ENCODE data around the gene GRAMD1A. TPM values are rescaled to one million over a fixed set of nuclear protein-coding genes. Genes with fewer than 3 reads are reported as not detected.
A peak's percentile ranks its signal among the peaks of the same experiment; 100 is the strongest.
"Not testable (repeated sequence)": the region's sequence is repeated elsewhere in the genome, so short reads cannot be mapped to it uniquely, and the experiment has no call there.

The GRAMD1A gene
- total RNA-seq, 4 donors from 2014 or later: 4.6 to 23.3 (median 8.8) TPM

DNA sequence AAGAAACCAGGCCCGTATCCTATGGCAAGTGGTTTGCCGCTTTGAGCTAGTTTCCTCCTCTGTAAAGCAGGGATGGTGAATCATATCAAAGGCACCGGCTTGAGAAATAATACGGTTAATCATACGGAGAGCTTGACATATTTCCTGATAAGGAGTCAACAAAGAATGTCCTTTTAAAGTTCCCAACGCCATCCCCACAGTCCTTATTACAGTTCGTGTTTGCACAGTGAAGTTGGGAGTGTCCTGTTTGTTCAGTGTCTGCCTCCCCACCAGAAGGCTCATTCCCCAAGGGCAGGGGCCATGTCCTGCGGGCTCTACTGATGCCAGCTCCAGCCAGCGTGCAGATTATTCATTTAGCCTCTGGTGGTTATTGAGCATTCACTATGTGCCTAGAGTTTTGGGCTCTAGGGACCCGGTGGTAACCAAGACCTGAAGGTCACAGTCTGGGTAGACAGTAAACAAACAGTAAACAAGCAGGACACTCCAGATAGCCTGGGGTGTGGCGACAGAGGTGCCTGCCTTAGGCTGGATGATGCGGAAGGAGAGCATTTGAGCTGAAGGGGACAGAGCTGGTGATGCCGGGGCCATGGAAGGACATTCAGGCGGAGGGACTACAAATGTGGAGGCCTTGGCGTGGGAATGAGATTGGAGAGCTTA is 6.3 kb downstream of the GRAMD1A start:
- H3K27ac ChIP-seq: peak overlapping the region in 2 of 4 donors; percentile 58 to 59
- peaks cover 0 to 75% (median 25%) of the 10 kb centered on the region in 3 donors for H3K4me1 ChIP-seq
- H3K9me3 ChIP-seq: no peaks in the 10 kb centered on the region
- H3K27me3 ChIP-seq: no peaks in the 10 kb centered on the region
- H3K4me3 ChIP-seq: no peak overlapping the region
- DNase-seq: no peak
- TF ChIP-seq POLR2A (IDR thresholded peaks at IDR 0.05) (no peak), CTCF (IDR thresholded peaks at IDR 0.05) (no peak)
- intact Hi-C loops (cut with DNase I): no loop called here
- 66 to 68% methylated on average over 13 to 15 of the region's 15 CpGs for WGBS, 2 donors
- peaks cover 4 to 35% (median 18%) of the 10 kb centered on the region in 3 donors for H3K36me3 ChIP-seq

DNA sequence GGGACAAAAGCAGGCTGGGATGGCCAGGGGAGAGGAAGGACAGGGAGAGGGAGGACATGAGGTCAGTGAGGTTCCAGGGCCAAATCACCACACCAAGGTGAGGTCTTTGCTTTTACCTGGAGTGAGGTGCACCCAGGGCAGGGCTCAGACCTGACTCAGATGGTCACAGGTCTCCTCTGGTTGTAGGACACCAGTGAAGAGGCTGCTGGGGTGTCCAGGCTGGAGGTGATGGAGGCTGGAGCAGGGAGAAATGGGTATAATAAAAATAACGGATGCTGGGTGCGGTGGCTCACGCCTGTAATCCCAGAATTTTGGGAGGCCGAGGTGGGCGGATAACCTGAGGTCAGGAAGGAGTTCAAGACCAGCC is 6.9 kb downstream of the GRAMD1A start:
- H3K9me3 ChIP-seq: no peaks in the 10 kb centered on the region
- H3K27ac ChIP-seq: peak overlapping the region in 2 of 4 donors; percentile 55 to 59
- WGBS, 2 donors: 93 to 96% methylated on average over 5 of the region's 5 CpGs
- H3K27me3 ChIP-seq: no peaks in the 10 kb centered on the region
- no peak for TF ChIP-seq CTCF (IDR thresholded peaks at IDR 0.05)
- no peak for TF ChIP-seq POLR2A (IDR thresholded peaks at IDR 0.05)
- H3K4me1 ChIP-seq: peaks cover 0 to 75% (median 20%) of the 10 kb centered on the region in 3 donors
- no peak for DNase-seq
- intact Hi-C loops (cut with DNase I): no loop called here
- H3K36me3 ChIP-seq: peaks cover 4 to 40% (median 18%) of the 10 kb centered on the region in 3 donors
- no peak overlapping the region for H3K4me3 ChIP-seq

DNA sequence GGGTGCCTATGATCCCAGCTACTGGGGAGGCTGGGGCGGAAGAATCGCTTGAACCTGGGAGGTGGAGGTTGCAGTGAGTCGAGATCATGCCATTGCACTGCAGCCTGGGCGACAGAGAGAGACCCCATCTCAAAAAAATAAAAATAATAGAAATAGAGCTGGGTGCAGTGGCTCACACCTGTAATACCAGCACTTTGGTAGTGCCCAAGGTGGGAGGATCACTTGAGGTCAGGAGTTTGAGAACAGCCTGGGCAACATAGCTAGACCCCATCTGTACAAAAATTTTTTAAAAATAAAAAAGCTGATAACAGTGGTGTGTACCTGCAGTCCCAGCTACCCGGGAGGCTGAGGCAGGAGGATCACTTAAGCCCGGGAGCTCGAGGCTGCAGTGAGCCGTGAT is 7.3 kb downstream of the GRAMD1A start:
- peaks cover under 1 to 75% (median 18%) of the 10 kb centered on the region in 3 donors for H3K4me1 ChIP-seq
- H3K9me3 ChIP-seq; H3K4me3 ChIP-seq; DNase-seq; H3K27me3 ChIP-seq; intact Hi-C loops (cut with DNase I): not testable (repeated sequence)
- WGBS, 2 donors: 96% methylated on average over 8 of the region's 8 CpGs
- peaks cover 4 to 41% (median 18%) of the 10 kb centered on the region in 3 donors for H3K36me3 ChIP-seq
- peak overlapping the region in 2 of 4 donors; percentile 12 to 59 for H3K27ac ChIP-seq

DNA sequence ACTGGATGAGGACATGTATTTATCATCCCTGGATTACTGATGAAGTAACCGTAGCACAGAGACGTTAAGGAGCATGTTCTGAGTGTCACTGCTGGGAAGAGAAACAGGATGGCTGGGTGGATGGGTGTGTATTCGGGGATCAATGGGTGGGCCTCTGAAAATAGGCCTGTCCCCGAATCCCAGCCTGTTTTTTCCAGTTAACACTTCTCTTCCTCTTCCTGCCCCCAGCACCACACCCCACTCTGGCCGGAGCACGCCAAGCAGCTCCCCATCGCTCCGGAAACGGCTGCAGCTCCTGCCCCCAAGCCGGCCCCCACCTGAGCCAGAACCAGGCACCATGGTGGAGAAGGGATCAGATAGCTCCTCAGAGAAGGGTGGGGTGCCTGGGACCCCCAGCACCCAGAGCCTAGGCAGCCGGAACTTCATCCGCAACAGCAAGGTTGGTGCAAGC is 8.8 kb downstream of the GRAMD1A start:
- 53 to 62% methylated on average over 4 to 5 of the region's 12 CpGs for WGBS, 2 donors
- Histone ChIP-seq H3K4me3 (no peak overlapping the region), H3K36me3 (peaks cover 4 to 46% (median 18%) of the 10 kb centered on the region in 3 donors), H3K27ac (peak overlapping the region in 3 of 4 donors; percentile 11 to 62 (median 12)), H3K27me3 (no peaks in the 10 kb centered on the region), H3K4me1 (peaks cover 14 to 75% (median 19%) of the 10 kb centered on the region in 3 donors), H3K9me3 (no peaks in the 10 kb centered on the region)
- intact Hi-C loops (cut with DNase I): no loop called here
- TF ChIP-seq POLR2A (IDR thresholded peaks at IDR 0.05) (no peak), CTCF (IDR thresholded peaks at IDR 0.05) (no peak)
- DNase-seq: no peak

DNA sequence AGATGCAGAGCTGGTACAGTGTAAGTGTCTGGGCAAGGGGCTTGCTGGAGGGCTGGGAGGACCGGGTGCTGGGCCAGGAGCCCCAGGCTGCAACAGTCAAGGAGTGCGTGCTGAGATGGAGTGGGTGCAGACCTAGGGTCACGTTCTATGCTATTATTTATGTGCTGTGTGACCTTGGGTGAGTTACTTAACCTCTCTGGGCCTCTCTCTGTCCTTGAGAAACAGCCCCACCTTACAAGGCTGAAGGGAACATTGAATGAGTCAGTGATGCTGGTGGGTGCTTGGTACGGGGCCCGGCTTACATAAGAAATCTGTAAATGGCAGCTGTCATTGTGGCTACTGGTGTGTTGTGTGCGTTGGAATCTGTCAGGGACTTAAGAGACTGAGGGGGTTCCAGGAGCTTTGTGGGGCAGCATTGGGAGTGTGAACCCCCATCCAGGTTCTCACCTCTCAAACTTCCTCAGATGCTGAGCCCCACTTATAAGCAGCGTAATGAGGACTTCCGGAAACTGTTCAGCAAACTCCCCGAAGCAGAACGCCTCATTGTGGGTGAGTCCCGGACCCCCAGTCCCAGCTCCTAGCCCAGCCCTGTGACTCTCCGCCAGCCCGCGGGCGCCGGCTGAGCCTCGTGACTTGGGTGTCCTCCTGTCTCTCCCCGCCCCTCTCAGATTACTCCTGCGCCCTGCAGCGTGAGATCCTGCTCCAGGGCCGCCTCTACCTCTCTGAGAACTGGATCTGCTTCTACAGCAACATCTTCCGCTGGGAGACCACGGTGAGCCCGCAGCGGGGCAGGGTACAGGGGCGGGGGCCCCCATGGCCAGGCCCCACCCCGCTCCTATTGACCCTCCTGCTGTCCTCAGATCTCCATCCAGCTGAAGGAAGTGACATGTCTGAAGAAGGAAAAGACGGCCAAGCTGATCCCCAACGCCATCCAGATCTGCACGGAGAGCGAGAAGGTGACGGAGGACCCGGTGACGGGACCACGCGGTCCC is 9.6 kb downstream of the GRAMD1A start:
- no peak overlapping the region for H3K4me3 ChIP-seq
- no peaks in the 10 kb centered on the region for H3K9me3 ChIP-seq
- TF ChIP-seq POLR2A (IDR thresholded peaks at IDR 0.05) (no peak), CTCF (IDR thresholded peaks at IDR 0.05) (no peak)
- no peaks in the 10 kb centered on the region for H3K27me3 ChIP-seq
- H3K36me3 ChIP-seq: peaks cover 4 to 54% (median 18%) of the 10 kb centered on the region in 3 donors
- H3K4me1 ChIP-seq: peaks cover 17 to 75% (median 20%) of the 10 kb centered on the region in 3 donors
- H3K27ac ChIP-seq: peak overlapping the region in 2 of 4 donors; percentile 11 to 62
- no peak for DNase-seq
- intact Hi-C loops (cut with DNase I): no loop called here
- WGBS, 2 donors: 84 to 92% methylated on average over 14 to 33 of the region's 36 CpGs

All from esophagus squamous epithelium (tissue), 5 donors.